Vein endothelial cell (primary cell): ENCODE results near the gene PCDH17. TPM values are rescaled to one million over a fixed set of nuclear protein-coding genes. Genes with fewer than 3 reads are reported as not detected.

Experiments used
- total RNA-seq: library from RNA; depleted of rRNA; stranded (reverse); fragments of >200 nt; gene quantifications from 2 replicates; pipeline ENCODE4 v1.2.3, GENCODE V29; 2012

The PCDH17 gene
- total RNA-seq = 1.4 and 1.6 TPM in 2 replicates

GRCh38 chr13:57631596-57632275 lies at the start of gene PCDH17:
Gene PCDH17, plus strand, starts transcription at chr13:57631744. Its CDS starts 803 bp downstream, at chr13:57632547.

